HEK293T (cell line): Measurements from ENCODE around the gene MC1R.
"Not testable (repeated sequence)": the region's sequence is repeated elsewhere in the genome, so short reads cannot be mapped to it uniquely, and the experiment has no call there.

Experiments
- CTCF ChIA-PET: fragments of 350-600 bp; formaldehyde crosslinking; extraction: SDS; loops from one replicate; lab custom pipeline; 2021; ENCODE audit warnings: antibody characterized with exemption, inconsistent platforms; lab: Yijun Ruan, JAX
- POLR2A ChIA-PET: fragments of 350-600 bp; formaldehyde crosslinking; extraction: SDS; loops from one replicate; lab custom pipeline; 2020; ENCODE audit warnings: antibody characterized with exemption, inconsistent platforms; lab: Yijun Ruan, JAX
- DNase-seq: peaks from one replicate; pipeline ENCODE4 v3.0.0; 2012; ENCODE audit warnings: mixed read lengths; ENCODE audit errors: extremely low spot score
- ARNT ChIP-seq: fragments of 450-650 bp; IDR thresholded peaks from 2 replicates; pipeline ENCODE4 v1.6.1; 2017; ENCODE audit warnings: mild to moderate bottlenecking
- BHLHE40 ChIP-seq: fragments of 450-650 bp; IDR thresholded peaks from 2 replicates; pipeline ENCODE4 v1.6.1; 2016; ENCODE audit warnings: mild to moderate bottlenecking, moderate library complexity, borderline replicate concordance
- CTBP1 ChIP-seq: fragments of 450-650 bp; IDR thresholded peaks from 2 replicates; pipeline ENCODE4 v1.6.1; 2016; ENCODE audit warnings: borderline replicate concordance
- ELF4 ChIP-seq: fragments of 450-650 bp; IDR thresholded peaks from 2 replicates; pipeline ENCODE4 v1.6.1; 2017; ENCODE audit warnings: antibody characterized with exemption
- FOXA1 ChIP-seq: fragments of 450-650 bp; IDR thresholded peaks from 2 replicates; pipeline ENCODE4 v1.6.1; 2016; ENCODE audit warnings: mild to moderate bottlenecking
- FOXK2 ChIP-seq: fragments of 450-650 bp; IDR thresholded peaks from 2 replicates; pipeline ENCODE4 v1.6.1; 2016; ENCODE audit warnings: mild to moderate bottlenecking
- FOXM1 ChIP-seq: fragments of 450-650 bp; IDR thresholded peaks from 2 replicates; pipeline ENCODE4 v1.6.1; 2017; ENCODE audit warnings: mild to moderate bottlenecking, borderline replicate concordance
- HDGF ChIP-seq: fragments of 450-650 bp; IDR thresholded peaks from 2 replicates; pipeline ENCODE4 v1.6.1; 2017; ENCODE audit warnings: antibody characterized with exemption, borderline replicate concordance
- L3MBTL2 ChIP-seq: fragments of 450-650 bp; conservative IDR thresholded peaks from 2 replicates; pipeline ENCODE4 v1.6.1; 2016; ENCODE audit warnings: mild to moderate bottlenecking
- LEF1 ChIP-seq: fragments of 450-650 bp; IDR thresholded peaks from 2 replicates; pipeline ENCODE4 v1.6.1; 2017; ENCODE audit warnings: mild to moderate bottlenecking, borderline replicate concordance
- NFRKB ChIP-seq: fragments of 450-650 bp; IDR thresholded peaks from 2 replicates; pipeline ENCODE4 v1.6.1; 2016; ENCODE audit warnings: mild to moderate bottlenecking, moderate library complexity
- PKNOX1 ChIP-seq: fragments of 450-650 bp; IDR thresholded peaks from 2 replicates; pipeline ENCODE4 v1.6.1; 2016
- SP1 ChIP-seq: fragments of 450-650 bp; IDR thresholded peaks from 2 replicates; pipeline ENCODE4 v1.6.1; 2017
- SUZ12 ChIP-seq: fragments of 450-650 bp; IDR thresholded peaks from 2 replicates; pipeline ENCODE4 v1.6.1; 2016; ENCODE audit warnings: mild to moderate bottlenecking
- TARDBP ChIP-seq: fragments of 450-650 bp; IDR thresholded peaks from 2 replicates; pipeline ENCODE4 v1.6.1; 2016
- ZNF384 ChIP-seq: fragments of 450-650 bp; IDR thresholded peaks from 2 replicates; pipeline ENCODE4 v1.6.1; 2016

MC1R gene

GRCh38 chr16:89873972-89874689 is 44.5 kb upstream of the MC1R start:
- CTCF ChIA-PET: interaction anchor here (1.0 kb wide), 1 partner anchor 146 kb away, joined by 8 read pairs; no protein-coding TSS in a partner anchor
- POLR2A ChIA-PET: interaction anchor here (0.6 to 4.2 kb wide), 26 partner anchors 8 to 174 kb away, joined by 3 to 34 read pairs (median 4); partner anchors contain the start of genes MC1R and TUBB3
- DNase-seq: peak; percentile 99

GRCh38 chr16:89879123-89879522 is 39.5 kb upstream of the MC1R start:
- POLR2A ChIA-PET, DNase-seq, CTCF ChIA-PET: not testable (repeated sequence)

More at GRCh38 chr16:89873972-89874689, 44.5 kb upstream of the MC1R start:
- TF ChIP-seq CTBP1: no peak
- no peak for TF ChIP-seq PKNOX1
- TF ChIP-seq HDGF: no peak
- 0 out of 2 replicates have a peak, but pooled peaks have one; percentile 24 for TF ChIP-seq SP1
- no peak for TF ChIP-seq FOXA1
- no peak for TF ChIP-seq ZNF384
- TF ChIP-seq ELF4: no peak
- TF ChIP-seq SUZ12: no peak

- ChIA-PET CTCF (no interaction called here), POLR2A (no interaction called here)
- TF ChIP-seq L3MBTL2 (no peak), TARDBP (no peak), BHLHE40 (no peak), FOXM1 (no peak), PKNOX1 (no peak), SUZ12 (no peak), FOXA1 (no peak), FOXK2 (no peak), NFRKB (no peak), SP1 (no peak), ARNT (no peak), LEF1 (no peak), ZNF384 (no peak), CTBP1 (no peak), ELF4 (no peak)
- no peak for DNase-seq
Measured at GRCh38 chr16:89880477-89881367, 37.9 kb upstream of the MC1R start.

DNA sequence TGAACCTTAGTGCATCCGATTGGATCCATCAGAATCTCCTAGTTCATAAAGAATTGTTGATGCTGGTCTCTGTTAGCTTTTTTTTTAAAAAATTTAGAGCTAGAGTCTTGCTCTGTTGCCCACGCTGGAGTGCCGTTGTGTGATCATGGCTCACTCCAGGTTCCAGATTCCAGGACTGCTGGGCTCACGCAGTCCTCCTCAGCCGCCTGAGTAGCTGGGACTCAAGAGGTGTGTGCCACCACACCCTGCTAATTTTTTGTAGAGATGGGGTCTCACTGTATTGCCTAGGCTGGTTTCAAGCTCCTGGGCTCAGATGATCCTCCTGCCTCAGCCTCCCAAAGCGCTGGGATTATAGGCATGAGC is 37.3 kb upstream of the MC1R start:
- CTCF ChIA-PET: interaction anchor here (0.6 kb wide), 1 partner anchor 9 kb away, joined by 4 read pairs; no protein-coding TSS in a partner anchor
- TF ChIP-seq ARNT: no peak
- no peak for TF ChIP-seq L3MBTL2
- TF ChIP-seq SUZ12: no peak
- no peak for TF ChIP-seq ZNF384
- TF ChIP-seq FOXK2: no peak
- TF ChIP-seq FOXM1: no peak
- no peak for TF ChIP-seq TARDBP
- TF ChIP-seq NFRKB: no peak
- no peak for TF ChIP-seq LEF1
- TF ChIP-seq ELF4: no peak
- no peak for TF ChIP-seq HDGF
- TF ChIP-seq FOXA1: no peak
- no peak for TF ChIP-seq SP1
- no peak for TF ChIP-seq PKNOX1
- TF ChIP-seq CTBP1: no peak
- TF ChIP-seq BHLHE40: no peak
- POLR2A ChIA-PET: interaction anchor here (1.3 kb wide), 1 partner anchor 8 kb away, joined by 3 read pairs; the partner anchor contains the start of gene TCF25
- DNase-seq: no peak

GRCh38 chr16:89883346-89884040 is 35.2 kb upstream of the MC1R start:
- POLR2A ChIA-PET: no interaction called here
- TF ChIP-seq SUZ12 (no peak), BHLHE40 (no peak), NFRKB (no peak), LEF1 (no peak), ELF4 (no peak), SP1 (no peak), TARDBP (no peak), FOXM1 (no peak), HDGF (no peak), PKNOX1 (no peak)
- DNase-seq: no peak
- CTCF ChIA-PET: no interaction called here
